Testis (tissue), 2 donors: ENCODE data around the gene TNFRSF11A.

Experiments
- POLR2A ChIP-seq: fragments of 450-650 bp; IDR thresholded peaks from one replicate; pipeline ENCODE4 v1.6.1; 2017; ENCODE audit warnings: antibody characterized with exemption, mild to moderate bottlenecking, moderate library complexity
- TF ChIP-seq, protein P1 (sequence below), 3 experiments: fragments of 450-650 bp in 2 of 3; fragments of 200-600 bp in 1 of 3; sonication (generic) in 1 of 3; IDR thresholded peaks; one replicate each; pipeline ENCODE4 v1.5.1; 2016 to 2019; ENCODE audit warnings: antibody characterized with exemption in 3 of 3, mild to moderate bottlenecking in 2 of 3, moderate library complexity in 1 of 3

DNA sequence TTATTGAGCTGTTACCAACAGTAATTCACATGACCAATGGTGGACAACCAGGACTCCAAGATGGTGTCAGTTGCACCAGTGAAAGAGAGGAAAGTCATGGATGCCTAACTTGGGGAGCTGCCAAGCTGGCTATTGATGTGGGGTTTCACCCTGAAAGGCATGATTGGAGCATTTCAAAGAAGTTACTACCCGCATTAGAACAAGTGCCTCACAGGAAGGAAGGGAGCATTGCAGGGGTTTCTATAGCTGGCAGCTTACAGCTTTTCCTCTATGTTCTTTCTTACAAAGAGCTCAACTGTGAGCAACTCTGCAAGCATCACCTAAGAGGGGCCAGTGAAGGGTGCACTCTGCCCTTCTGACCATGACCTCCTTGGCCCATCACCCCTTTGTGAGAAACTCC, 93.1 kb downstream of the TNFRSF11A start:
- no peak for TF ChIP-seq POLR2A
- TF ChIP-seq, protein P1, sequence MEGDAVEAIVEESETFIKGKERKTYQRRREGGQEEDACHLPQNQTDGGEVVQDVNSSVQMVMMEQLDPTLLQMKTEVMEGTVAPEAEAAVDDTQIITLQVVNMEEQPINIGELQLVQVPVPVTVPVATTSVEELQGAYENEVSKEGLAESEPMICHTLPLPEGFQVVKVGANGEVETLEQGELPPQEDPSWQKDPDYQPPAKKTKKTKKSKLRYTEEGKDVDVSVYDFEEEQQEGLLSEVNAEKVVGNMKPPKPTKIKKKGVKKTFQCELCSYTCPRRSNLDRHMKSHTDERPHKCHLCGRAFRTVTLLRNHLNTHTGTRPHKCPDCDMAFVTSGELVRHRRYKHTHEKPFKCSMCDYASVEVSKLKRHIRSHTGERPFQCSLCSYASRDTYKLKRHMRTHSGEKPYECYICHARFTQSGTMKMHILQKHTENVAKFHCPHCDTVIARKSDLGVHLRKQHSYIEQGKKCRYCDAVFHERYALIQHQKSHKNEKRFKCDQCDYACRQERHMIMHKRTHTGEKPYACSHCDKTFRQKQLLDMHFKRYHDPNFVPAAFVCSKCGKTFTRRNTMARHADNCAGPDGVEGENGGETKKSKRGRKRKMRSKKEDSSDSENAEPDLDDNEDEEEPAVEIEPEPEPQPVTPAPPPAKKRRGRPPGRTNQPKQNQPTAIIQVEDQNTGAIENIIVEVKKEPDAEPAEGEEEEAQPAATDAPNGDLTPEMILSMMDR (IDR thresholded peaks at IDR 0.05): no peak
